ENCODE results near the gene TSPO.

The TSPO gene

GRCh38 chr22:43152357-43153071, 1.2 kb downstream of the TSPO start:
- TF ChIP-seq, protein P1, sequence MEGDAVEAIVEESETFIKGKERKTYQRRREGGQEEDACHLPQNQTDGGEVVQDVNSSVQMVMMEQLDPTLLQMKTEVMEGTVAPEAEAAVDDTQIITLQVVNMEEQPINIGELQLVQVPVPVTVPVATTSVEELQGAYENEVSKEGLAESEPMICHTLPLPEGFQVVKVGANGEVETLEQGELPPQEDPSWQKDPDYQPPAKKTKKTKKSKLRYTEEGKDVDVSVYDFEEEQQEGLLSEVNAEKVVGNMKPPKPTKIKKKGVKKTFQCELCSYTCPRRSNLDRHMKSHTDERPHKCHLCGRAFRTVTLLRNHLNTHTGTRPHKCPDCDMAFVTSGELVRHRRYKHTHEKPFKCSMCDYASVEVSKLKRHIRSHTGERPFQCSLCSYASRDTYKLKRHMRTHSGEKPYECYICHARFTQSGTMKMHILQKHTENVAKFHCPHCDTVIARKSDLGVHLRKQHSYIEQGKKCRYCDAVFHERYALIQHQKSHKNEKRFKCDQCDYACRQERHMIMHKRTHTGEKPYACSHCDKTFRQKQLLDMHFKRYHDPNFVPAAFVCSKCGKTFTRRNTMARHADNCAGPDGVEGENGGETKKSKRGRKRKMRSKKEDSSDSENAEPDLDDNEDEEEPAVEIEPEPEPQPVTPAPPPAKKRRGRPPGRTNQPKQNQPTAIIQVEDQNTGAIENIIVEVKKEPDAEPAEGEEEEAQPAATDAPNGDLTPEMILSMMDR (IDR thresholded peaks at IDR 0.05), result no peak

- TF ChIP-seq, protein P1 (IDR thresholded peaks at IDR 0.05), result no peak
Observed at GRCh38 chr22:43153899-43154298, 2.5 kb downstream of the TSPO start.

GRCh38 chr22:43154887-43155536, 3.7 kb downstream of the TSPO start:
- TF ChIP-seq, protein P1 (IDR thresholded peaks at IDR 0.05), result no peak

GRCh38 chr22:43155789-43156188, 4.4 kb downstream of the TSPO start:
- TF ChIP-seq, protein P1 (IDR thresholded peaks at IDR 0.05), result no peak

GRCh38 chr22:43156413-43156812, 5.1 kb downstream of the TSPO start:
- TF ChIP-seq, protein P1 (IDR thresholded peaks at IDR 0.05), result no peak

DNA sequence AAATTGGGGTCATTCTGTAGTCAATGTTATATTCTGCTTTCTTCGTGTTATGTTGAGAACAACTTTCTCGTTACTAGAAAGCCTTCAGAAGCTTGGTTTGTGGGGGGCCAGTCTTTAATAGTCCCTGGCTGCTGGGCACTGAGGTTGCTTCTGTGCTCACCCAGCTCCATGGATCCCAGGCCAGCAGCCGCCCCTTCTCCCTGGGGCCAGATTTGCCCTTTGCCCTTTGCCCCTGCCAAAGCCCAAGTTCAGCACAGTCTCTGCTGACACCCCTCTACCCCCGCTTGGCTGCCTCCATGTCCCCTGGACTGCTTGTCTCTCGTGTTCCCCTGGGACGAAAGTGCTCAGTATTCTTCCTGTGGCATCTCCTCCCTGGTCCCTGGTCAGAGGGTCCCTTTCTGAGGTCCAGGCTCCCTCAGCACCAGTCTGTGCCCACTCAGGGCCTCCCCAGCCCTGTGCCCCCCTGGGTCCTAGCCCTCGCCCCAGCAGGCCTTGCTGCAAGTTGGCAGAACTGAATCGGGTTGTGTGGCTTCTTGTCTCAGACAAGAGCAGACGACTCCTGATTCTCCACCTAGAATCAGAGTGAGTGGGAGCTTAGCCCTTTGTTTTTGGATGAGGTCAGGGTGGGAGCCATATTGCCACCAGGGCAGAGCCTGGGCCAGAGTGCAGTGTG, 6.7 kb downstream of the TSPO start:
- TF ChIP-seq, protein P1 (IDR thresholded peaks at IDR 0.05), result no peak

DNA sequence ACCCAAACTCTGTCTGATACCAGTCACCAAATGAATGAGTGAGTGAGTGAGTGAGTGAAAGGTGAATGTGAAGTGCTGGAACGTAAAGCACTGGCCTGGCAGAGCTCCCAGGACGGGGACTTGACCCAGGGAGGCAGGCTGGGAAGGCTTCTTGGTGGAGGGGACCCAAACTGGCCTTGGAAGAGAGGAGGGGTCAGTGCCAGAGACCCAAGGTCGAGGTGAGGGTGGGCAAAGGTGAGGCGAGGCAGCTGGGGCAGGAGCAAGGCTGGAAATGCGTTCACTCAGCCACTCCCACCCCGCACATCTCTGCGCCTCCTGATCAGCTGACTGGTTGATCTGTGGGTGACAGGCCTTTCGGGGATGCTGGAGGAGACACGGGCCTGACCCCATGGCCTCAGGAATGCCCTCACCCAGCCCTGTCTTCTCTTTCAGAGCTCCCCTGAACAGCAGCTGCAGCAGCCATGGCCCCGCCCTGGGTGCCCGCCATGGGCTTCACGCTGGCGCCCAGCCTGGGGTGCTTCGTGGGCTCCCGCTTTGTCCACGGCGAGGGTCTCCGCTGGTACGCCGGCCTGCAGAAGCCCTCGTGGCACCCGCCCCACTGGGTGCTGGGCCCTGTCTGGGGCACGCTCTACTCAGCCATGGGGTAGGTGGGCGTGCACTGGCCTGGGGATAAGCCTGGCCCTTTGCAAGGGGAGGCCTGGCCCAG, 7.6 kb downstream of the TSPO start:
- TF ChIP-seq, protein P1 (IDR thresholded peaks at IDR 0.05), result no peak
